HG03460 (cell line): ENCODE data around the gene GLIS1.

Experiments used
- ATAC-seq: cut with Tn5 transposase; IDR thresholded peaks from one replicate; pipeline ENCODE4 v1.9.1; 2021; ENCODE audit not compliant: unreplicated experiment

GLIS1 gene

GRCh38 chr1:53696051-53696450 lies 42.9 kb downstream of the GLIS1 start:
- ATAC-seq, result no peak

- ATAC-seq, result no peak
Measured at GRCh38 chr1:53695116-53695515, 43.8 kb downstream of the GLIS1 start.

- ATAC-seq, result no peak
Measured at GRCh38 chr1:53694718-53695091, 44.3 kb downstream of the GLIS1 start.

GRCh38 chr1:53693773-53694717 lies 44.9 kb downstream of the GLIS1 start:
- ATAC-seq, result no peak

- ATAC-seq, result no peak
Measured at GRCh38 chr1:53693339-53693738, 45.6 kb downstream of the GLIS1 start.

GRCh38 chr1:53691326-53691725 lies 47.6 kb downstream of the GLIS1 start:
- ATAC-seq, result no peak

GRCh38 chr1:53690411-53690810 lies 48.6 kb downstream of the GLIS1 start:
- ATAC-seq, result no peak

- no peak for ATAC-seq
Measured at GRCh38 chr1:53689736-53690326, 49.1 kb downstream of the GLIS1 start.

- no peak for ATAC-seq
Measured at GRCh38 chr1:53689223-53689622, 49.7 kb downstream of the GLIS1 start.

- no peak for ATAC-seq
Measured at GRCh38 chr1:53688381-53689102, 50.4 kb downstream of the GLIS1 start.

GRCh38 chr1:53687901-53688300 lies 51.1 kb downstream of the GLIS1 start:
- no peak for ATAC-seq

- ATAC-seq, result no peak
Measured at GRCh38 chr1:53687426-53687825, 51.5 kb downstream of the GLIS1 start.

- no peak for ATAC-seq
Measured at GRCh38 chr1:53686965-53687267, 52.0 kb downstream of the GLIS1 start.

- ATAC-seq, result no peak
Measured at GRCh38 chr1:53686091-53686964, 52.6 kb downstream of the GLIS1 start.

- ATAC-seq, result no peak
Measured at GRCh38 chr1:53685272-53686051, 53.5 kb downstream of the GLIS1 start.

GRCh38 chr1:53684741-53685140 lies 54.2 kb downstream of the GLIS1 start:
- ATAC-seq, result no peak

- no peak for ATAC-seq
Measured at GRCh38 chr1:53683986-53684740, 54.8 kb downstream of the GLIS1 start.

GRCh38 chr1:53682881-53683280 lies 56.1 kb downstream of the GLIS1 start:
- no peak for ATAC-seq

- no peak for ATAC-seq
Measured at GRCh38 chr1:53681977-53682685, 56.8 kb downstream of the GLIS1 start.
